Endothelial cell of umbilical vein (primary cell): ENCODE data around the gene OLA1.

Source experiments
- CTCF ChIP-seq, 2 donors: IDR thresholded peaks; 1 replicate in 1 of 2; 2 replicates in 1 of 2; pipeline ENCODE4 v1.5.1; 2011; ENCODE audit warnings: low read length in 2 of 2, mild to moderate bottlenecking in 2 of 2, moderate library complexity in 2 of 2, control low read depth in 1 of 2, inconsistent platforms in 1 of 2, low read depth in 1 of 2; ENCODE audit not compliant: insufficient read depth in 1 of 2; ENCODE audit errors: extremely low read depth in 1 of 2
- EZH2 ChIP-seq: IDR thresholded peaks from 2 replicates; pipeline ENCODE4 v1.6.1; 2012; ENCODE audit warnings: borderline replicate concordance, low read depth, mild to moderate bottlenecking, moderate library complexity, low read length, inconsistent platforms; ENCODE audit not compliant: severe bottlenecking
- GATA2 ChIP-seq: IDR thresholded peaks from 2 replicates; pipeline ENCODE4 v1.7.0; 2011; ENCODE audit warnings: low read depth, mild to moderate bottlenecking, moderate library complexity, mixed read lengths, low read length; ENCODE audit not compliant: insufficient read length, insufficient read depth
- JUN ChIP-seq: IDR thresholded peaks from 2 replicates; pipeline ENCODE4 v1.6.1; 2011; ENCODE audit warnings: borderline replicate concordance, low read depth; ENCODE audit not compliant: insufficient read length, insufficient read depth
- MAX ChIP-seq: IDR thresholded peaks from 2 replicates; pipeline ENCODE4 v1.6.1; 2011; ENCODE audit not compliant: insufficient read depth, insufficient read length
- MYC ChIP-seq: IDR thresholded peaks from one replicate; pipeline ENCODE4 v1.6.1; 2011; ENCODE audit warnings: mild to moderate bottlenecking, low read depth, low read length
- POLR2A ChIP-seq: IDR thresholded peaks from 2 replicates; pipeline ENCODE4 v1.6.1; 2012; ENCODE audit warnings: low read depth, mild to moderate bottlenecking, control low read depth, low read length
- POLR2AphosphoS5 ChIP-seq: IDR thresholded peaks from 2 replicates; pipeline ENCODE4 v1.6.1; 2012; ENCODE audit warnings: low read depth, mild to moderate bottlenecking, control low read depth, low read length, moderate library complexity; ENCODE audit not compliant: insufficient read depth

- TF ChIP-seq POLR2A, result no peak
- TF ChIP-seq JUN, result no peak
- no peak for TF ChIP-seq CTCF (IDR thresholded peaks at IDR 0.05; ENCODE audit: extremely low read depth in 1 of 2, insufficient read depth in 1 of 2, low read depth in 1 of 2, low read length in 2 of 2)
- no peak for TF ChIP-seq EZH2
- TF ChIP-seq GATA2, result no peak
- no peak for TF ChIP-seq MAX
- TF ChIP-seq MYC, result no peak
- no peak for TF ChIP-seq POLR2AphosphoS5
Observed at GRCh38 chr2:174218773-174219172, 29.6 kb downstream of the OLA1 start.
